Peyer's patch (tissue), 4 donors: ENCODE data around the gene TBCD.

ENCODE experiments used
- CTCF ChIP-seq, 6 experiments: fragments of 450-650 bp in 4 of 6; fragments of 200-600 bp in 2 of 6; sonication (generic) in 1 of 6; IDR thresholded peaks; one replicate each; pipeline ENCODE4 v1.5.1; 2017 to 2019; ENCODE audit warnings: antibody characterized with exemption in 6 of 6, mild to moderate bottlenecking in 3 of 6, moderate library complexity in 1 of 6
- POLR2A ChIP-seq, 2 donors: fragments of 450-650 bp; IDR thresholded peaks; one replicate each; pipeline ENCODE4 v1.5.1; 2017; ENCODE audit warnings: antibody characterized with exemption in 2 of 2, mild to moderate bottlenecking in 2 of 2, moderate library complexity in 2 of 2

GRCh38 chr17:82815790-82816305 lies 64.0 kb downstream of the TBCD start:
- TF ChIP-seq CTCF (IDR thresholded peaks at IDR 0.05), result no peak
- no peak for TF ChIP-seq POLR2A (IDR thresholded peaks at IDR 0.05)
